Prostate gland (tissue), 2 donors: ENCODE results near the gene ELOVL7. TPM values are rescaled to one million over a fixed set of nuclear protein-coding genes. Genes with fewer than 3 reads are reported as not detected.

Experiments used
- DNase-seq: peaks from one replicate; pipeline ENCODE4 v3.0.0-alpha.2; 2019; ENCODE audit warnings: low spot score
- H3K27ac ChIP-seq, 2 donors: fragments of 200-600 bp; sonication (generic); 2 replicates each; pipeline ENCODE4 v1.5.1; 2017 to 2019
- H3K27me3 ChIP-seq: fragments of 200-600 bp; sonication (generic); replicated peaks from 2 replicates; pipeline ENCODE4 v1.5.1; 2019; ENCODE audit not compliant: insufficient read depth
- H3K36me3 ChIP-seq, 2 donors: fragments of 200-600 bp; sonication (generic); 1 replicate in 1 of 2; 2 replicates in 1 of 2; pipeline versions ENCODE4 v1.5.1 to v1.8.1; 2017 to 2019
- H3K4me1 ChIP-seq: fragments of 200-600 bp; sonication (generic); replicated peaks from 2 replicates; pipeline ENCODE4 v1.5.1; 2019
- H3K4me3 ChIP-seq, 2 donors: fragments of 200-600 bp; sonication (generic); 2 replicates each; pipeline ENCODE4 v1.5.1; 2017 to 2019
- H3K9me3 ChIP-seq: fragments of 200-600 bp; sonication (generic); 2 replicates; pipeline ENCODE4 v1.5.1; 2017
- CTCF ChIP-seq, 4 experiments: fragments of 200-600 bp in 2 of 4; fragments of 450-650 bp in 2 of 4; sonication (generic) in 2 of 4; IDR thresholded peaks; 1 replicate in 3 of 4; 2 replicates in 1 of 4; pipeline ENCODE4 v1.5.1; 2016 to 2019; ENCODE audit warnings: antibody characterized with exemption in 4 of 4, mild to moderate bottlenecking in 2 of 4, moderate library complexity in 2 of 4
- POLR2A ChIP-seq: fragments of 450-650 bp; IDR thresholded peaks from one replicate; pipeline ENCODE4 v1.6.1; 2016; ENCODE audit warnings: antibody characterized with exemption, mild to moderate bottlenecking
- POLR2AphosphoS5 ChIP-seq: sonication (generic); formaldehyde crosslinking; IDR thresholded peaks from one replicate; pipeline ENCODE4 v1.6.1; 2017; ENCODE audit warnings: antibody characterized with exemption
- whole genome bisulfite sequencing: methylation state at CpG from one replicate; pipeline ENCODE4 v1.1.5; 2018; 5-methylcytosine and 5-hydroxymethylcytosine counted together
- intact Hi-C: fragments of 100-400 bp; cut with DNase I; formaldehyde crosslinking; loops from one replicate; pipeline ENCODE4 v1.14.2; 2022
- total RNA-seq, 2 donors: library from RNA; depleted of rRNA; stranded (reverse); fragments of >200 nt; gene quantifications; one replicate each; pipeline ENCODE4 v1.1.0, GENCODE V29; 2016

Gene ELOVL7
- total RNA-seq, 2 donors from 2014 or later, result 15.7 to 23.8 TPM

- H3K4me3 ChIP-seq, result no peak overlapping the region
- no peak for DNase-seq
- H3K36me3 ChIP-seq, result no peaks in the 10 kb centered on the region
- H3K4me1 ChIP-seq, result no peaks in the 10 kb centered on the region
- no peak overlapping the region for H3K27ac ChIP-seq
- H3K9me3 ChIP-seq, result no peaks in the 10 kb centered on the region
- intact Hi-C loops, result no loop called here
- TF ChIP-seq POLR2AphosphoS5, result no peak
- no peak for TF ChIP-seq POLR2A
- no peak for TF ChIP-seq CTCF (IDR thresholded peaks at IDR 0.05)
- H3K27me3 ChIP-seq, result no peaks in the 10 kb centered on the region
- WGBS, result 92% methylated on average over 2 of the region's 2 CpGs
Measured at GRCh38 chr5:60887746-60888145, 43.7 kb upstream of the ELOVL7 start.

GRCh38 chr5:60887096-60887495, 43.0 kb upstream of the ELOVL7 start:
- 98% methylated on average over 1 of the region's 1 CpG for WGBS
- no peak overlapping the region for H3K4me3 ChIP-seq
- no peaks in the 10 kb centered on the region for H3K9me3 ChIP-seq
- no peak for TF ChIP-seq POLR2AphosphoS5
- no peak for TF ChIP-seq POLR2A
- no peak for TF ChIP-seq CTCF (IDR thresholded peaks at IDR 0.05)
- no peaks in the 10 kb centered on the region for H3K4me1 ChIP-seq
- H3K36me3 ChIP-seq, result no peaks in the 10 kb centered on the region
- no peak for DNase-seq
- no peaks in the 10 kb centered on the region for H3K27me3 ChIP-seq
- intact Hi-C loops, result no loop called here
- H3K27ac ChIP-seq, result no peak overlapping the region

GRCh38 chr5:60886158-60886557, 42.1 kb upstream of the ELOVL7 start:
- Histone ChIP-seq H3K27ac (no peak overlapping the region), H3K36me3 (no peaks in the 10 kb centered on the region), H3K27me3 (no peaks in the 10 kb centered on the region), H3K4me1 (no peaks in the 10 kb centered on the region), H3K9me3 (no peaks in the 10 kb centered on the region), H3K4me3 (no peak overlapping the region)
- no peak for DNase-seq
- 53% methylated on average over 5 of the region's 5 CpGs for WGBS
- intact Hi-C loops, result no loop called here
- TF ChIP-seq POLR2AphosphoS5 (peak; percentile 36), CTCF (IDR thresholded peaks at IDR 0.05) (no peak)

GRCh38 chr5:60883229-60883628, 39.2 kb upstream of the ELOVL7 start:
- Histone ChIP-seq H3K9me3 (no peaks in the 10 kb centered on the region), H3K27me3 (no peaks in the 10 kb centered on the region), H3K4me3 (no peak overlapping the region), H3K27ac (no peak overlapping the region), H3K36me3 (no peaks in the 10 kb centered on the region), H3K4me1 (no peaks in the 10 kb centered on the region)
- peak in 3 of 4 experiments; percentile 44 to 49 (median 45) for TF ChIP-seq CTCF (IDR thresholded peaks at IDR 0.05)
- TF ChIP-seq POLR2A, result no peak
- DNase-seq, result no peak
- intact Hi-C loops, result no loop called here

- no peak for DNase-seq
- no peaks in the 10 kb centered on the region for H3K36me3 ChIP-seq
- H3K4me3 ChIP-seq, result no peak overlapping the region
- intact Hi-C loops, result no loop called here
- H3K27me3 ChIP-seq, result no peaks in the 10 kb centered on the region
- TF ChIP-seq CTCF (IDR thresholded peaks at IDR 0.05) (no peak), POLR2A (no peak), POLR2AphosphoS5 (no peak)
- no peak overlapping the region for H3K27ac ChIP-seq
- no peaks in the 10 kb centered on the region for H3K9me3 ChIP-seq
- H3K4me1 ChIP-seq, result no peaks in the 10 kb centered on the region
Measured at GRCh38 chr5:60872892-60873291, 28.8 kb upstream of the ELOVL7 start.
